Glomerular visceral epithelial cell (primary cell): Measurements from ENCODE around the gene ATXN7.

ENCODE experiments used
- DNase-seq: peaks from one replicate; pipeline ENCODE4 v3.0.0-alpha.2; 2016; ENCODE audit errors: extremely low spot score

The ATXN7 gene

GRCh38 chr3:63863150-63864007 lies at the start of gene ATXN7, which contains the start of gene THOC7:
ATXN7 (plus strand) TSS chr3:63863867; CDS start chr3:63912599, 48,732 bp downstream.
THOC7 (minus strand) TSS chr3:63863805; CDS start chr3:63863790, 15 bp downstream.
- DNase-seq: peak; percentile 62

GRCh38 chr3:63814237-63814636 lies 49.4 kb upstream of the ATXN7 start:
- no peak for DNase-seq

GRCh38 chr3:63817225-63817624 lies 46.4 kb upstream of the ATXN7 start:
- DNase-seq: no peak

DNA sequence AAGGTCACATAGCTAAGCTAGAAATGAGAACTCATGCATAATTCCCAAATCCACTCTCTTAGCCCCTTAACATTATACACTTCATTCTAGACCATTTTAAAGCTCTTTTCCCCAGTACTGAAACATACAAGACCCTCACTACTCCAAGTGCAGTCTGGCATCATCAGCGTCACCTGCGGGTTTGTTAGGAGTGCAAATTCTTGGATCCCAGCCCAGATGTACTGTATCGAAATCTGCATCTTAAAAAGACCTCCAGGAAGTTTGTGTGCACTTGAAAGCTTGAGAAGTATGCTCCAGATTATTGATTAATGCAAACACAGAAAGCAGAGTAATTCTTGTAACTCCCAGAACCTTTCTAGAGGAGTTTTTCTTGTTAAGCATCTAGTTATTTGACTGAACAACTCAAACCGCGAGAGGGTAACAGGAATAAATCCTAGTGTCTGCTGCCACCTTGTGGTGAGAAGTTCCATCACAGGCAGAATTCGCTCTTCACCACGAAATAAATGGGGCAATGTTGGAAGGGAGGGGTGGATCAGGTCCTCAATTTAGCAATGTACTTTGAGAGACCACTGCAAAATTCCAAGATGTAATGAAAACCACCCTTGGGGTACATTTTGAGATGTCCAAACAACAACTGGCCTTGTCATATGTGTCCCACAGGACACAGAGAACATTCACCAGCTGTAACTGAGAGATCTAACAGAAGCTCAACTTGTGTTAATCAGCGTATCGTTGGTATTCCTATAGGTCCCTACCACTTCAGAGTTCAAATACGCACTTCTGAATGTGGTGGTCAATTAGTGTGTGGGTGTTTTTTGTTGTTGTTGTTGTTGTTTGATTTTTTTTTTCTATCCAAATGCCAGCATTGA lies 45.2 kb upstream of the ATXN7 start:
- peak; percentile 53 for DNase-seq

DNA sequence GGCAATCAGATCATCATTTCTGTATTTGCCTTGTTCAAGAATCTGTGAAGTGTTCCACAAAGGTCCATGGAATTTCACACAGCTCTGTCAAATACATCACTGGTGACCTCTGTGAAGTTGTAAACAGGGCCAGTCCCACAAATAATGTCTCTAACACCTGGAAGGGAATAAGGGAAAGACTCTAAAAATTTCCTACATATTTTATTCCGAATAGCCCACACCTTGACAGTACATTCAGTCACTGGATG lies 44.6 kb upstream of the ATXN7 start, which contains the start of gene C3orf49:
C3orf49 (plus strand) TSS at position 149 of the 248 bp plus-strand sequence. CDS start 173 bp downstream, outside the sequence.
- DNase-seq: no peak

DNA sequence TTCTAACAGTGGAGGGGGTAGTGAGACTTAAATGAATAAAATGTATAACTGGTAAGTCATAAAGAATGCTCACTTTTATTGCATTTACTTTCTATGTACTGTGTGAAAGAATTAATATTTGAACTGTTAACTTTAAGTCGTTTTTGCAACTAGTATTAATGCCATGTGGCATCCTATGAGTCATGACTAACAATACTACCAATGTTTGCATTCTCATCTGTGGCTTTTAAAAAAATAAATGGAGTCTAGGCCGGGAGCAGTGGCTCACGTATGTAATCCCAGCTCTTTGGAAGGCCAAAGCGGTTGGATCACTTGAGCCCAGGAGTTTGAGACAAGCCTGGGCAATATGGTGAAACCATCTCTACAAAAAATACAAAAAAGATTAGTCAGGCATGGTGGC lies 39.4 kb upstream of the ATXN7 start:
- DNase-seq: peak; percentile 29

DNA sequence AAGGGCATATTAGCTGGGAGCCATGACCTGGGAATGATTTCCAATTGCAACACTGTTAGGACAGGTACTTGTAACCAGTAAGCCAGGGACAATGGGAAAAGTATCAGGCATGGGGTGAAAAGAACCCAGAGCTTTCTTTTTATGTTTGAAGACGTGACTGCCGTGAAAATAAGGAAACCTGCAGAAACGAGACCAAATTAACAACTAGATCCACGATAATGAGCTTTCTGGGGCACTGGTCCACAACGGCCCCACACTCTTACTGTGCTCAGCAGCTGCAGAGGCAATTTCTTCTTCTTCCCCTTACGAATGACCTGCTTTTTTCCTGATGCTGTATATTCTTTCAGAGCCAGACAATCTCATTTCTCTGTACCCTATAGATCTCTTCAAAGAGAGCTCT lies 33.1 kb upstream of the ATXN7 start:
- no peak for DNase-seq

GRCh38 chr3:63832395-63832794 lies 31.3 kb upstream of the ATXN7 start:
- no peak for DNase-seq

- DNase-seq: no peak
These were observed 22.0 kb upstream of the ATXN7 start for GRCh38 chr3:63841704-63842103.

GRCh38 chr3:63842127-63842526 lies 21.5 kb upstream of the ATXN7 start:
- DNase-seq: no peak

DNA sequence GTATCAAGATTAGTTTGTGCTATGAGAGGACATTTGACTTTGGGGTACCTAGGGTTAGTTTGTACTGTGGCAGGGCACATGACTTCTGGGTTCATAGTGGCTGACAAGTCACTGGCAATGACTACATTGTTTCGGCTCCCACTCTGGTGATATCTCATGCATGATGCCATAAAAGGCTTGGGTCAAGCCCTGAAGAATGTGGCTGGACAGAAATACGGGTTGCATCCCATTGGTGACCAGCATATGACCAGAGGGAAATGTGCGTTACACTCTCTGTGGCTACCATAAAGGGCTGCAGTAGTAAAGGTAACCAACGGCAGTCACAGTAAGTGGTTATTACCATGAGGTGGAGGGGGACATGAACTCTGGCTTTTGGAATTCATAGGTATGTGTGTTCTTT lies 18.5 kb upstream of the ATXN7 start:
- DNase-seq: no peak

- DNase-seq: no peak
These were observed 15.8 kb upstream of the ATXN7 start for GRCh38 chr3:63847718-63848450.

GRCh38 chr3:63849175-63849574 lies 14.5 kb upstream of the ATXN7 start:
- DNase-seq: no peak

DNA sequence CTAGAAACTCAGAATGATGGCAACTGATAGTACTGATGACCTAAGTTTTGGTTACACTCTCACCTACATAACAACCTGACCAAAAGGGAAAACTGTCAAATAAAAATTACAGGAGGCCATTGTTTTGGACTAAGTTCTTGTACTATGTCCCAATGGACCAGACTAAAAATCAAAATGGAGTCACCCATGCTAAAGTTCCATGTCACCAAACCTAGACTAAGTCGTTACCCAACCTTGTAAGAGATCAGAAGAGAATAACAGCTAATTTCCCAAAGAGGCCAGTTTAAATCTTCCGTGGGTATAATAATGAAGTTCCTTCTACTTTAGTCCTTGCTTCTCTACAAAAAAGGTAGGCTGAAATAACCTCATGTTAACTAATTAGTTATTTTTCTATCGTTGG lies 12.4 kb upstream of the ATXN7 start:
- DNase-seq: no peak

DNA sequence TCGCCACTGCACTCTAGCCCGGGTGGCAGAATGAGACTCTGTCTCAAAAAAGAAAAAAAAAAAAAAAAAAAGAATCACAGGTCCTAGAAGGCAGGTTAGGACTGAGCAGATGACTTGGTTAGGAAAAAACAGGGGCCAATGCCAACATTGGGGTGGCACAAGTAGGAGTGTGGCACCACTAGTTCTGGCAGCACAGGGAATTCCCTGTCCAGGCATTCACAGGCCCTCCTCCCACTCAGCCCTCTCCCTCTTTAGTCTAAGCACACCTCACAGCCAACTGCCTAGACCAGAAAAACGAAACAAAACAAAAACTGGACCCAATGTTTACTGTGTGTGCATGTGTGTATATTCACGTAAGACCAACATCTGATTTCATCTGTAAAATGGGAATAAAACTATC lies 10.6 kb upstream of the ATXN7 start:
- DNase-seq: no peak

GRCh38 chr3:63855333-63855940 lies 8.2 kb upstream of the ATXN7 start:
- no peak for DNase-seq

DNA sequence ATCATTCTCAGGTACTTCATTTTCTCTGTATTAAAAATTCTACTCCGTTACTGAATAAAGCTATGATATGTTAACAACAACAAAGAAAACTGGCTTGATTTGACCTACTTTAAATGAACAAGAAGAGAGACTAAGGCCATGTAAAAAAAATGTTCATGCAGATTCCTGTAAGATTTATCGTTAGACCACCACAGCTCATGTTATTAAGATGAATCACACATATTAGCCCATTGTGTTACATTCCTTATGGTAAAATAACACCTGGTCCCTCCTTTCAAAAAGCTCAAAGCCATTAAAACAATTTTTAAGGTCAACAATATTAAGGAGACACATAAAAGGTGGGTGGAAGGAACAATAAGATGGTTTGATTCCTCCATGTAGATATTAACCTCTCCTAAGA lies 6.4 kb upstream of the ATXN7 start:
- DNase-seq: peak; percentile 21

DNA sequence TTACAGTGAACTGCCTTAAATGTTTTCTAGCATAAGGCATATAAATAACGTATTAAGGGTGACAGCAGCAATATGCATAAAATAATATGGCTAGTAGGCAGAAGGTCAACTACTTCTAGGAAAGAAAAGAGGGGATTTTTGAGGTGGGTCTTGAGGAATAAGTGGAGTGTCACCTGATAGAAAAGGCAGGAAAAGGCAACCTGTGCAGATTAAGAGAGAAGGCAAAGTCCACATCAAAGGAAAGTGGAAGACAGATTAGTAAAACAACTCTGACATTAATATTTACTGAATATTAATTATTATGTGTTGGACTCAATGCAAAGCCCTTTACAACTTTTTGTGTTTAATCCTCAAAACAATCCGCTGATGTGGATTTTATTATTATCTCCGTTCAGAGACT lies 2.9 kb upstream of the ATXN7 start:
- DNase-seq: no peak

DNA sequence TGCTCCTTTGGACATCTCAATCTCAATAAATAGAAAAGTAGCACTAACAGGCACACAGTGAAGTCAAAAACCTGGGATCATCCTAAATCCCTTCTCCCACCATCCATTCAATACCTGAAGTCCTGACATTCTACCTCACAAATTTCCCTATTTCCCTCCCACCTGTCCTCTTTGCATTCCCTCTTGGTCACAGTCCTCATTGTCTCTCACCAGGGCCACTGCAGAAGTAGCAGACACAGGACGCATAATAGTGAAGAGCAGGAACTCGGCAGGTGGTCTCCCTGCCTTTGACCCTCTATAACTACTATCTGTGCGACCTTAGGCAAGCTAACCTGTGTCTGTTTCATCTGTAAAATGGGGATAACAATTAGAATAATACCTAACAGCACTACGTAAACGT lies 2.4 kb upstream of the ATXN7 start:
- no peak for DNase-seq

DNA sequence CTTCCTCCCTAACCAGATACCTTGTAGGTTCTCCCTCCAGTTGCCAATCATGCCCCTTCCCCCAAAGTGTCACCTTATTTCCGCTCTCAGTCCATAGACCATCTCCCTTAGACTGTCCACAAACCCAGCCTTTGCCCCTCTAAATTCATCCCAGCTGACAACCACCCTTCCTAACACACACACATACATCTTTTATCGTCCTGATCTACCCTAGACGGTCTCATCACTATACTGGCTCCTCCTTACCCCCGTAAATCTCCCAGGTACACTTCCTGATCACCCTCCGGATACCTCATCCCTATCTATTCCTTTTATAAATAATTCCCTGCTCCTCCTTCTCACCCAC lies 890 bp upstream of the ATXN7 start:
- DNase-seq: no peak

DNA sequence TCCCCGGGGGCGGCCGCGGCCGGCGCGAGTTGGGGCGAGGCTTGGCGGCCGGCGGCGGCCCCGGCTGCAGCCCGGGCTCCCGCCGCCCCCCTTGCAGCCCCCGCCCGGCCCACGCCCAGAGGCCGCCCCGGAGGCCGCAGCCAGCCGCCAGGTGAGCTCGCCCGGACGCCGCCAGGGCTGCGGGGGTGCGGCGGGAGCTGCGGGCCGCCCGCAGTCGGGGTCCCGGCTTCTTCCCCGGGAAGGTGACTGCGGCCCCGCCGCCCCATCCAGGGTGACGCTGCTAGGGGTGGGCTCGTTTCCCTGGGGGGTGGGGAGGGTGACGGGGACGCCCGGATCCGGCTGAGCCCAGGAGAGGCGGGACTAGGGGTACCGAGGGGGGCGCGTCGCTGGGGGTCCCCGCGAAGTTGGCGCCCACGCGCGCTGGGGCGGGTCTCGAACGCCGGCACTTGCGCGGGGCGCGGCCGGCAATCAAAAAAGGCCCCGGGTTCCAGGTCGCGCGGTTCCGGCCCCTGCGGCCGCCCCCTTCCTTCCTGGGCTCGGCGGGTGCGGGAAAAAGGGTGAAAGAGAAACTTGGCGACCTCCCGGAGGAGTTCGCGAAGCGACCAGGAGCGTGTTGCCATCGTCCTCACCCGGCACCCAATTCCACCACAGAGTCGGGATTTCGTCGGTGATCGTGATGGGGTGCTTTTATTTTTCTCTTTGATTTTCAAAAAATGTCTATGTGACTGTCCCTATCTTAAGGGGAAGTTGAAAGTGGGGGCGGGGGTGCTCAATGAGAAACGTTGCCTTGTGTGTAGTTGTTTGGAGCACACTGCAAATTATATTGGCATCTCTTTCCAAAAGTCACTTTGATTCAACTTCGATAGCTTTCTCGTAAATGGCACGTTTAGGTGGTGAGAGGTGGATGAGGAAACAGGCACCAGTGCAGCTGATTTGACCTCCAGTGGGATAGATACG lies 619 bp downstream of the ATXN7 start:
- DNase-seq: peak; percentile 28
